ENCODE measurements around the gene UCHL5. TPM values are rescaled to one million over a fixed set of nuclear protein-coding genes. Genes with fewer than 3 reads are reported as not detected.

The UCHL5 gene
- total and polyA plus RNA-seq, 2 of the 13 experiments (the other 11 are each of a cell fraction or from before 2014, with no cell fraction given): 18.2 to 44.1 TPM

DNA sequence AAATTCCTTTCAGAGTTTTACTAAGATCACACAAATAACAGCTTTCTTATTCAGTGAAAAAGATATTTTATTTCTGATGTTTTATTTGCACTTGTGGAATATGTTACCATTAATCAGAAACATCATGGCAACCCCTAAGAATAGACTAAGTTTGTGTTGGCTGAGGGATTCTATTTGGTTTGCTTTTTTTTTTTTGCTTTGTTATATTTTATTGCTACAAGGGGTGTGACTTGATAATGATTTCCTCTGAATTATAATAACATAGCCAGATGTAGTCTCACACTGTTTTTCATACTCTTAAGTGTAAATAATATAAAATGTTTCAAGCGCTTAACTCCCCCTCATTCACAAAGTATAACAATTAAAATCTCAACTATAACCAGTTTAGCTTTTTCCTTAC lies 26.1 kb upstream of the UCHL5 start:
- Histone ChIP-seq H3K79me2 (ENCODE audit: insufficient read depth, low read length) (no peaks in the 10 kb centered on the region), H3K27me3 (ENCODE audit: control insufficient read depth in 1 of 2, insufficient read depth in 2 of 2, low read length in 2 of 2) (no peaks in the 10 kb centered on the region), H3K27ac (ENCODE audit: extremely low read length, insufficient read depth, low read length) (no peak overlapping the region), H3K9me3 (ENCODE audit: low read length) (no peaks in the 10 kb centered on the region), H2AFZ (ENCODE audit: low read length) (no peak overlapping the region), H4K20me1 (ENCODE audit: insufficient read depth, low read length) (no peaks in the 10 kb centered on the region), H3K9ac (ENCODE audit: insufficient read depth, low read depth, low read length) (no peak overlapping the region), H3K4me1 (ENCODE audit: insufficient read depth, low read length) (no peaks in the 10 kb centered on the region), H3K36me3 (replicated peaks in 1 of 2; ENCODE audit: control insufficient read depth in 1 of 2, insufficient read depth in 2 of 2, low read length in 2 of 2) (peaks cover 2 to 34% of the 10 kb centered on the region in 2 experiments; a peak in 3 of 5 replicates), H3K4me2 (ENCODE audit: low read depth, low read length) (no peak overlapping the region), H3K4me3 (replicated peaks in 1 of 3; ENCODE audit: insufficient read depth in 1 of 3, low read depth in 2 of 3, low read length in 3 of 3) (no peak overlapping the region)
- BruUV-seq (replicated peaks): no TSS peak
- FAIRE-seq (no peak), DNase-seq (ENCODE audit: low spot score) (no peak), ATAC-seq (no peak)
- ChIA-PET POLR2A (interaction anchor here (2.1 kb wide), 1 partner anchor 26 kb away, joined by 7 read pairs; the partner anchor contains the start of genes RO60 and UCHL5), CTCF (ENCODE audit: low intra/inter-chr PET ratio, low total read pairs) (no interaction called here)
- TF ChIP-seq RFX5 (IDR thresholded peaks at IDR 0.05; ENCODE audit: low read depth, low read length): no peak
- TF ChIP-seq, protein P1, sequence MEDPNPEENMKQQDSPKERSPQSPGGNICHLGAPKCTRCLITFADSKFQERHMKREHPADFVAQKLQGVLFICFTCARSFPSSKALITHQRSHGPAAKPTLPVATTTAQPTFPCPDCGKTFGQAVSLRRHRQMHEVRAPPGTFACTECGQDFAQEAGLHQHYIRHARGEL (CRISPR knock-in tag; IDR thresholded peaks at IDR 0.05): no peak
- intact Hi-C loops (cut with micrococcal nuclease; ENCODE audit: unreplicated experiment) (loop anchor here (2.0 kb wide), 1 partner anchor 16 kb away; no protein-coding TSS in a partner anchor), in situ Hi-C loops (cut with HindIII; ENCODE audit: extremely low pct_ligation_motif_present, low pct_unique_long_range_greater_than_20kb) (no loop called here)
- WGBS (ENCODE audit: low lambda C conversion rate): 100% methylated on average over 1 of the region's 1 CpG

DNA sequence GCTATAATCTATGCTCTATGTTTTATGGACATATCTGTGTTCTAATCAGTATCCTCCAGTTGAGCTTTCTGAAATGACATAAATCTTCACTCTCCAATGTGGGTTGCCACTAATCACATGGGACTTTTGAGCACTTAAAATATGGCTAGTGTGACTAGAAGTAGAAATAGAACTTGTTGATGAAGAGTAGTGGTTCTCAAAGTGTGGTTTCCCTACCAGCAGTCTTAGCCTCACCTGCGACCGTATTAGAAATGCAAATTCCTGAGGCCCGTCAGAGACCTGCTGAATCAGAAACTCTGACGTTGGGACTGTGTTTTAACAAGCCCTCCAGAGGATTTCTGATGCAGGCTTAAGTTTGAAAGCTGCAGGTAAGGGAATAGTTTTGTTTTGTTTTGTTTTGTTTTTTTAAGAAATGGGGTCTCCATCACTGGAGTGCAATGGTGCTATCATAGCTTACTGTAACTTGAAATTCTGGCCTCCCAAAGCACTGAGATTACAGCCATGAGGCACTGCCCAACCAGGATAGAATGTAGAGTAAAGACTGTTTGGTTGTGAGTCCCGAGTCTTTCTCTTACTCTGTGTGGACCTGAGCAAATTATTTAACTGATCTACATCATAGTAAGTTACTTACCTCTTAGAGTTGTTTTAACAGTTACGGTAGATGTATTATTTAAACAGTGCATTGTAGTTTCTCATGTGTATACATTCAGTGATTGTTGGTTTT lies 24.4 kb upstream of the UCHL5 start:
- ATAC-seq (no peak), DNase-seq (ENCODE audit: low spot score) (no peak), FAIRE-seq (no peak)
- Histone ChIP-seq H3K4me1 (ENCODE audit: insufficient read depth, low read length) (no peaks in the 10 kb centered on the region), H3K9me3 (ENCODE audit: low read length) (peaks cover 2% of the 10 kb centered on the region; the same call in 1 of the 2 replicates), H3K4me2 (ENCODE audit: low read depth, low read length) (no peak overlapping the region), H3K9ac (ENCODE audit: insufficient read depth, low read depth, low read length) (no peak overlapping the region), H3K79me2 (ENCODE audit: insufficient read depth, low read length) (no peaks in the 10 kb centered on the region), H3K4me3 (replicated peaks in 1 of 3; ENCODE audit: insufficient read depth in 1 of 3, low read depth in 2 of 3, low read length in 3 of 3) (no peak overlapping the region), H2AFZ (ENCODE audit: low read length) (no peak overlapping the region), H3K36me3 (replicated peaks in 1 of 2; ENCODE audit: control insufficient read depth in 1 of 2, insufficient read depth in 2 of 2, low read length in 2 of 2) (peaks cover 4 to 45% of the 10 kb centered on the region in 2 experiments), H4K20me1 (ENCODE audit: insufficient read depth, low read length) (no peaks in the 10 kb centered on the region), H3K27me3 (ENCODE audit: control insufficient read depth in 1 of 2, insufficient read depth in 2 of 2, low read length in 2 of 2) (no peaks in the 10 kb centered on the region), H3K27ac (ENCODE audit: extremely low read length, insufficient read depth, low read length) (no peak overlapping the region)
- ChIA-PET CTCF (ENCODE audit: low intra/inter-chr PET ratio, low total read pairs) (no interaction called here), POLR2A (no interaction called here)
- in situ Hi-C loops (cut with HindIII; ENCODE audit: extremely low pct_ligation_motif_present, low pct_unique_long_range_greater_than_20kb) (no loop called here), intact Hi-C loops (cut with micrococcal nuclease; ENCODE audit: unreplicated experiment) (loop anchor here (2.0 kb wide), 1 partner anchor 15 kb away; no protein-coding TSS in a partner anchor)
- 93% methylated on average over 6 of the region's 6 CpGs for WGBS (ENCODE audit: low lambda C conversion rate)
- BruUV-seq (replicated peaks): no TSS peak
- TF ChIP-seq KLF11 (CRISPR knock-in tag; IDR thresholded peaks at IDR 0.05) (no peak), ZNF263 (CRISPR knock-in tag; IDR thresholded peaks at IDR 0.05) (no peak), MEIS1 (CRISPR knock-in tag; IDR thresholded peaks at IDR 0.05; ENCODE audit: borderline replicate concordance) (no peak), SMARCE1 (IDR thresholded peaks at IDR 0.05; ENCODE audit: borderline replicate concordance) (no peak), TCF12 (IDR thresholded peaks at IDR 0.05) (no peak), TCF12 (CRISPR knock-in tag; IDR thresholded peaks at IDR 0.05) (no peak), MAFG (CRISPR knock-in tag; IDR thresholded peaks at IDR 0.05) (no peak), ZNF782 (CRISPR knock-in tag; IDR thresholded peaks at IDR 0.05; ENCODE audit: borderline replicate concordance) (no peak)
- TF ChIP-seq, protein P2, sequence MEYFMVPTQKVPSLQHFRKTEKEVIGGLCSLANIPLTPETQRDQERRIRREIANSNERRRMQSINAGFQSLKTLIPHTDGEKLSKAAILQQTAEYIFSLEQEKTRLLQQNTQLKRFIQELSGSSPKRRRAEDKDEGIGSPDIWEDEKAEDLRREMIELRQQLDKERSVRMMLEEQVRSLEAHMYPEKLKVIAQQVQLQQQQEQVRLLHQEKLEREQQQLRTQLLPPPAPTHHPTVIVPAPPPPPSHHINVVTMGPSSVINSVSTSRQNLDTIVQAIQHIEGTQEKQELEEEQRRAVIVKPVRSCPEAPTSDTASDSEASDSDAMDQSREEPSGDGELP (IDR thresholded peaks at IDR 0.05; ENCODE audit: borderline replicate concordance, low read depth): no peak
- TF ChIP-seq, protein P3, sequence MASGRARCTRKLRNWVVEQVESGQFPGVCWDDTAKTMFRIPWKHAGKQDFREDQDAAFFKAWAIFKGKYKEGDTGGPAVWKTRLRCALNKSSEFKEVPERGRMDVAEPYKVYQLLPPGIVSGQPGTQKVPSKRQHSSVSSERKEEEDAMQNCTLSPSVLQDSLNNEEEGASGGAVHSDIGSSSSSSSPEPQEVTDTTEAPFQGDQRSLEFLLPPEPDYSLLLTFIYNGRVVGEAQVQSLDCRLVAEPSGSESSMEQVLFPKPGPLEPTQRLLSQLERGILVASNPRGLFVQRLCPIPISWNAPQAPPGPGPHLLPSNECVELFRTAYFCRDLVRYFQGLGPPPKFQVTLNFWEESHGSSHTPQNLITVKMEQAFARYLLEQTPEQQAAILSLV (CRISPR knock-in tag; IDR thresholded peaks at IDR 0.05; ENCODE audit: borderline replicate concordance): no peak

Measured in HepG2 (cell line).